SK-N-SH (cell line): ENCODE results near the gene CCRL2.

Experiments used
- EP300 ChIP-seq, 2 experiments: IDR thresholded peaks; 2 replicates each; pipeline versions ENCODE4 v1.4.0 to v1.6.1; 2012; ENCODE audit warnings: borderline replicate concordance in 1 of 2, low read depth in 1 of 2, low read length in 1 of 2
- NRF1 ChIP-seq: IDR thresholded peaks from 2 replicates; pipeline ENCODE4 v1.6.1; 2012; ENCODE audit warnings: low read depth, mild to moderate bottlenecking, low read length
- RAD21 ChIP-seq: IDR thresholded peaks from 2 replicates; pipeline ENCODE4 v1.6.1; 2012; ENCODE audit warnings: mild to moderate bottlenecking, low read length
- RXRA ChIP-seq: IDR thresholded peaks from 2 replicates; pipeline ENCODE4 v1.4.0; 2012; ENCODE audit warnings: low read depth, mild to moderate bottlenecking, borderline replicate concordance
- TF ChIP-seq, protein P1 (sequence below): fragments of 200-600 bp; sonication (generic); IDR thresholded peaks from 2 replicates; pipeline ENCODE4 v1.6.1; 2017; ENCODE audit warnings: antibody characterized with exemption, mild to moderate bottlenecking, moderate library complexity

DNA sequence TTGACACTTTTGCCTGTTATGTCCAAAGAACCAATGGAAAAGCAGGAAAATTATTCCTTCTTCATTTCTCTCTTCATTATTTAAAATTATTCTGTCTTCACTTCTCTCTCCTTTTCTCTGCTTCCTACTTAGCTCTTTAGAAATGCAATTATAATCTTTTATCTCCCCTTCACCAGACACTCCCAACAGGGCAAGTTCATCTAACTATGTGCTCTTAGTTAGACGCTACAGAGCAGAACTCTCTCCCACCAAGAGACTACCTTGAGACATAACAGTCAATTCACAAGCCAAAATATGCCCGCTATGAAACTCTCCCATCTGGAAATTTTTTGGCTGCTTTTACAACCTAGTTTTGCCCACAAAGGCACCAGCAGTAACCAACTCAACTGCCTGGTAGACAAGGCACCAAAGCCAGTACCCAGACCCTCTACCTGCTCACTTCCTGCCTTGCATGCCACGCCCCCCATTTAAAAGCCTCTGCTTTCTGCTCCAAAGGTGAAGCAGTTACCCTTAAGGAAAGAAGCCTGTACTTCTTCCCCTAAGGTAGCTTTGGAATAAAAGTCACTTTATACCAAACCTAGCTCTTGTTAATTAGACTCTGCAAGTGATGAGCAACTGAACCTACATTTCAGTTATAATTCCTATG, 28.1 kb downstream of the CCRL2 start:
- TF ChIP-seq, protein P1, sequence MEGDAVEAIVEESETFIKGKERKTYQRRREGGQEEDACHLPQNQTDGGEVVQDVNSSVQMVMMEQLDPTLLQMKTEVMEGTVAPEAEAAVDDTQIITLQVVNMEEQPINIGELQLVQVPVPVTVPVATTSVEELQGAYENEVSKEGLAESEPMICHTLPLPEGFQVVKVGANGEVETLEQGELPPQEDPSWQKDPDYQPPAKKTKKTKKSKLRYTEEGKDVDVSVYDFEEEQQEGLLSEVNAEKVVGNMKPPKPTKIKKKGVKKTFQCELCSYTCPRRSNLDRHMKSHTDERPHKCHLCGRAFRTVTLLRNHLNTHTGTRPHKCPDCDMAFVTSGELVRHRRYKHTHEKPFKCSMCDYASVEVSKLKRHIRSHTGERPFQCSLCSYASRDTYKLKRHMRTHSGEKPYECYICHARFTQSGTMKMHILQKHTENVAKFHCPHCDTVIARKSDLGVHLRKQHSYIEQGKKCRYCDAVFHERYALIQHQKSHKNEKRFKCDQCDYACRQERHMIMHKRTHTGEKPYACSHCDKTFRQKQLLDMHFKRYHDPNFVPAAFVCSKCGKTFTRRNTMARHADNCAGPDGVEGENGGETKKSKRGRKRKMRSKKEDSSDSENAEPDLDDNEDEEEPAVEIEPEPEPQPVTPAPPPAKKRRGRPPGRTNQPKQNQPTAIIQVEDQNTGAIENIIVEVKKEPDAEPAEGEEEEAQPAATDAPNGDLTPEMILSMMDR: no peak
- no peak for TF ChIP-seq RXRA
- TF ChIP-seq RAD21: no peak
- no peak for TF ChIP-seq EP300 (IDR thresholded peaks at IDR 0.05; ENCODE audit: borderline replicate concordance in 1 of 2, low read depth in 1 of 2, low read length in 1 of 2)
- TF ChIP-seq NRF1: no peak
